ENCODE measurements around the gene PDZRN3.

PDZRN3 gene

GRCh38 chr3:73498764-73499622, 125.7 kb downstream of the PDZRN3 start:
- DNase-seq (ENCODE audit: insufficient read length, low spot score) (no peak), FAIRE-seq (no peak)

DNA sequence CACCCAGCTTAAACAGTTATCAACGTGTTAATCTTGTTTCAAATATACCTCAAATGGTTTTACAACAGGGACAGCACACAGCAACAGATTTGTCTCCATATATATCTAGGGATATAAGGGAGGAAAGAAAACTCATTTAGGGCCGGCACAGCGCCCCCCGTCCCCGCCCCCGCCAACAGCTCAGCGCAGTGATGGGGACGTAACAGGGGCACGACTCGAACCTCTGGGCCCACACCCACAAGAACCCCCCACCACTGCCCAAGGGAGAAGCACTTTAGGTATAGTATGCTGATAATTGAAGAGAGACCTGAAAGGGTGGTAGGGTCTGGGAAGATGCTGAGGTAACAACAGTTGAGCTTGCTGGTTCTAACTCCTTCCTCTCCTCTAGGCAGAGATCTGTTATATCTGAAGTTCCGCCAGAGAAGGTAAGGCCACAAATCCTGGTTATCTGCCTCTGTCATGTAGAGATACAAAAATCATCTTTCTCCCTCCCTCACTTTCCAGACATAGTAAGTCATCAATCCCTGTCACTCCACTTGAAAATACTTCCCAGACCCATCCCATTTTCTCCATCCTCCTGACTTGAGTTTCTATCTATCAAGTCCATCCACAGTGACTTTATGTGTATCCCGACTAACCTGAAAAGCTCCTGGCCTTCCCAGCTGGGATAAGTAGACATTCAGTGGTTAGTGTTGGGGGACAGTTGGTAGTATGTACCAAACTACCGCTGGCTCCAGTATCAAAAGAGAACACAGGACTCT, 126.9 kb downstream of the PDZRN3 start:
- FAIRE-seq (no peak), DNase-seq (ENCODE audit: insufficient read length, low spot score) (no peak)

- DNase-seq (ENCODE audit: insufficient read length, low spot score) (no peak), FAIRE-seq (no peak)
Observed at GRCh38 chr3:73493543-73494308, 131.0 kb downstream of the PDZRN3 start.

- DNase-seq (ENCODE audit: insufficient read length, low spot score) (no peak), FAIRE-seq (no peak)
Observed at GRCh38 chr3:73492186-73492585, 132.6 kb downstream of the PDZRN3 start.

DNA sequence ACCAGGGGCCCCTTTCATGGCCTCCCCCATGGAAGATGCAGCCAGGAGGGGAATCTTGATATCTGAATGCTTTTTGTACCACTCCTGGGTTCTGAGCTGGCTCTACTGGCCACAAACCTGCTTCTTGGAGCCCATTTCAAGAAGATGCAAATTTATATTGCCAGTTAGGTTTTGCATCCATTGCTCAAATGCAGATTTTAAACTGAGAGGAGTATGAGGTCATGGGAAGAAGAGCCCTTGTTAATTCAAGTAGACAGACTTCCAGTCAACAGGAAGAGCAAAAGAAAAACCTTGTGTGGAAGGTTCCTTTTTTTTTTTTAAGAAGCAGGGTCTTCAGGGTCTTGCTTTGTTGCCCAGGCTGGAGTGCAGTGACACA, 133.5 kb downstream of the PDZRN3 start:
- no peak for DNase-seq (ENCODE audit: insufficient read length, low spot score)
- FAIRE-seq: no peak

GRCh38 chr3:73490453-73491286, 134.1 kb downstream of the PDZRN3 start:
- DNase-seq (ENCODE audit: insufficient read length, low spot score) (no peak), FAIRE-seq (no peak)

DNA sequence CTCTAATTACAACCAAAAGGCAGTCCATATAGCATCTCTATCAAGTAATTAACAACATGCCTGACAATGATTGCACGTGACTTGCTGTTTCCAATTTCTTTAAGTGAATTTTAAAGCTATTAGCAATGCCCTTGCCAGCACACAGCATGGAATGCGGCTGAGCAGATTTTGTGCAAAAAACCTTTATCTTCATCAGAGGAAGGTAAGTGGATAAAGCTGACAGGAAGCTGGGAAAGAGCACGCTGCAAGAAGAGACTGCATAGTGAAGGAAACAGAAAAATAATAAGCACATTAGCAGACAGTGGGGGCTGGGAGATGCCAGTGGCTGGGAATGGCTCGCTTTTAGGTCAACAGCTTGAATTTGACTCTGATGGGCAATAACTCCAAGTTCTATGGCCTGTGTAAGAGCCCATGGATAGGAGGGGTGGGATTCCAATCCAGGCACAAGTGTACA, 138.8 kb downstream of the PDZRN3 start:
- no peak for FAIRE-seq

DNA sequence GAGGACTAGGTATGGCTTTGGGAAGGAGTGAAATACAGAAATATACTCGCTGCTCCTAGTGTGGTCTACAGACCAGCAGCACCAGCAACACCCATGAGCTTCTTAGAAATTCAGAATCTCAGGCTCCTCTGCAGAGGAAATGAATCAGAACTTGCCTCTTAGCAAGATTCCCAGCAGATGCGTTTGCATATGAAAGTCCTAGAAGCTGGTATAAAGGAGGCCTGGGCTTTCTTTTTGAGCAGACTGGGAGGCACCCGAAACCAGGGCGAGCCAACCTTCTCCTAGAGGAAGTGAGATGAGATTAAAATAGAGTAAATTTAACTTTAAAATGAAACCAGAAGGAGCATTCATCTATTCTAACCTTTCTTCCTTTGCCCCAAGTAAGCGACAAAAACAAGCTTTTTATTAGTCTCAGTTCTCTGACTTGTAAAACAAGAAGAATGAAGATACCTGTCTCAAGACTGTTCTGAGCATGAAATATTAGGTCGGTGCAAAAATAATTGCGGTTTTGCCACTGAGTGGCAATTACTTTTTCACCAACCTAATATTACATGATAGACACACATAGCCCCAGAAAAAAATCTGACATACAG, 140.0 kb downstream of the PDZRN3 start:
- DNase-seq (ENCODE audit: insufficient read length, low spot score) (no peak), FAIRE-seq (no peak)

More for the DNA sequence above, 138.8 kb downstream of the PDZRN3 start:
- no peak for DNase-seq (ENCODE audit: insufficient read length, low spot score)

DNA sequence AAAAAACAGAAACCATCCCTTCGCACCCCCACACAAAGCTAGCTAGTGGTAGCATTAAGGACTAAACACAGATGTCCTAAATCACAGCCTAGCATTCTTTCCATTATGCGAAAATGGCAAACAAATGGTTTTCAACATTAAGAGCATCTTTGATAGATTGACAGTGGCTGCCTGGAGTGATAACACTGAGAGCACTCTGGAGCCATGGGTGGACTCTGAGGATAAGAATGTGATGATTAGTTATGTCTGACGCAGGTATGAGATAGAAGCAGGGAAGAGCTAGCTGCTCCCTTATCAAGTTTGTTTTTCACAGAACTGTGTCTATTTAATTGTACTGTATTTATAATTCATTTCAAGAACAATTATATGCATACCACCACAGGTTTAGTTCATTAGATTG, 142.9 kb downstream of the PDZRN3 start:
- FAIRE-seq: no peak
- DNase-seq (ENCODE audit: insufficient read length, low spot score): no peak

DNA sequence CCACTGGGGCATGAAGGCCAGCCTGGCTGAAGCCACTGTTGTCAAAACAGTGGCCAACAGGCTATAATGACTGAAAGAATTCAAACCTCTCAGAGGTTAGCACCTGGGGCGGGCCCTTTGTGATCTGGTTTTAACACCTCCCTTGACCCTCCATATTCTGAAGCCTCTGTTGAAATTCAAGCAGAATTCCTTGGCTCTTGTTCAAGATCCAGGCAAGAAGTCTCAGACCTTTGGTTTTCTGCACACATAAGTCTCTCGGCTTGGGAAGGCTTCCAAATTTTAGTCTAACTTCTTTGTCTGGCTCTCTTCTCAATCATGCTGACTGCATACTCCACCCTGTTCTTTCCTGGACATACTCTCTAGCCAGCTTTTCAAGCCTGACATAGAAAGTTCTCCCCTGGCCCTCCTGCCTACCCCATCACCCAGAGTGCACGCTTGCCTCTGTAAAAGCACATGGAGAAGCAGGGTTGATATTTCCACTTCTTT, 144.5 kb downstream of the PDZRN3 start:
- DNase-seq (ENCODE audit: insufficient read length, low spot score): no peak
- no peak for FAIRE-seq

- FAIRE-seq: no peak
Observed at GRCh38 chr3:73479325-73479724, 145.4 kb downstream of the PDZRN3 start.

DNA sequence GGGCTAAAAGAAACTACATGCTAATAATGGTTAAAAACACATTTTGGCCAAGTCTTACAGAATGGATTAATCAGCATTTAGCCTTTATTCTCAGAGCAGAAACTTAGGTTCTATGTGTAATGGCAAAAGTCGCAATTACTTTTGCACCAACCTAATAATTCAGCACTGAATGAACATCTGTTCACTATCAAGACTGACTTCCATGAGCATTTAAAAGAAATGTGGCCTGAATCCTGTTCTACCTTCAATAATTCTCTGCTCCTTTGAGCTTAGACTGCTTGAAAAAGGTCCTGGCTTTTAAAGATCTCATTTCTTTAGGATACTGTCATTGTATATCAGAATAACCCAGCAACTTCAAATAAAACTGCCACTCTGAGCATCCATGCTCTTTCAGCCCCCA, 145.9 kb downstream of the PDZRN3 start:
- FAIRE-seq: no peak
- no peak for DNase-seq (ENCODE audit: insufficient read length, low spot score)

More at GRCh38 chr3:73479325-73479724, 145.4 kb downstream of the PDZRN3 start:
- no peak for DNase-seq (ENCODE audit: insufficient read length, low spot score)

DNA sequence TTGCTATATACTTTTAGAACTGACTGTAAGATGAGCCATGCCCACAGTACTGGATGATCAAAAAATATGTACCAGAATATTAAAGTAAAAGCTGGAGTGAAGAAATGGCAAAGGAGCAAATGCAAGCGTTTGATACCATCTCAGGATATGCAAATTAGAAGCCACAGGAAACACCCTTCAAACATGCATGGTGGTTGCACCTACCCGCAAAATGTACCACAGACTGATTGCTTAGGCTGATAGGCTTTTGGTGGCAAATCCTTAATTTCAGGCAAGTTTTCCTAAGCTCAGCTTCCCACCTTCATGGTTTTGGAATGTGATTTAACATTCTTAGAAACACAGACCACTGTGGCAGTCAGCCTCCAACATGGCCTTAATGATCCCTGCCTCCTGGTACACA, 149.0 kb downstream of the PDZRN3 start:
- no peak for FAIRE-seq

DNA sequence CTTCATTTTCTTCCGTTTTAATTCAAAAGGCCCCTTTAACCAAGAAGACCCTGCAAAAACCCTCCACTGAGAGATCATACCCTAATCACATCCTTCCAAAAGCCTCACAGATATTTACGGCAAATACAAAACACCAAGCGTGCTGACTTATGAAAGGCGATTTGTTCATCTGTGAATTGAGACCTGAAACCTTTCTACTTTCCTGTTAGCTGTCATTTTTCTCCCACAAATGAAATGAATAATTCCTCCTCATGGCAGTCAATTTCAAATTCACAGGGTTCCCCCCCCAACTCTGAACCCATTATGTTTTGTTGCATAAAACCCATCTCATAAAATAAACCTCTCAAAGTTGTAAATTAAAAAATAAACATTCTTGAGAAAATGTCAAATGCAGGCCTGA, 149.6 kb downstream of the PDZRN3 start:
- no peak for FAIRE-seq
- no peak for DNase-seq (ENCODE audit: insufficient read length, low spot score)

More for the DNA sequence above, 149.0 kb downstream of the PDZRN3 start:
- no peak for DNase-seq (ENCODE audit: insufficient read length, low spot score)

GRCh38 chr3:73474619-73475018, 150.1 kb downstream of the PDZRN3 start:
- no peak for DNase-seq (ENCODE audit: insufficient read length, low spot score)
- no peak for FAIRE-seq

- no peak for DNase-seq (ENCODE audit: insufficient read length, low spot score)
Observed at GRCh38 chr3:73473898-73474416, 150.8 kb downstream of the PDZRN3 start.

GRCh38 chr3:73473181-73473897, 151.4 kb downstream of the PDZRN3 start:
- FAIRE-seq (no peak), DNase-seq (ENCODE audit: insufficient read length, low spot score) (no peak)

More at GRCh38 chr3:73473898-73474416, 150.8 kb downstream of the PDZRN3 start:
- no peak for FAIRE-seq

- FAIRE-seq (no peak), DNase-seq (ENCODE audit: insufficient read length, low spot score) (no peak)
Observed at GRCh38 chr3:73471986-73472787, 152.6 kb downstream of the PDZRN3 start.
